IMR-90 (cell line): ENCODE results near the gene MGA. TPM values are rescaled to one million over a fixed set of nuclear protein-coding genes. Genes with fewer than 3 reads are reported as not detected.

Experiments
- ATAC-seq: fragments of 200-7000 bp; cut with Tn5 transposase; 2 replicates; pipeline ENCODE4 v1.9.1; 2020; ENCODE audit warnings: low read depth, mild to moderate bottlenecking, moderate library complexity
- BruUV-seq: library from RNA; stranded (reverse); fragments of 400-500 nt; replicated peaks from 2 replicates; lab custom pipeline; 2021; lab: Mats Ljungman, UMichigan
- CTCF ChIA-PET: fragments of 300-600 bp; formaldehyde crosslinking; extraction: SDS; loops from one replicate; lab custom pipeline; 2021; ENCODE audit warnings: antibody characterized with exemption; lab: Yijun Ruan, JAX
- POLR2A ChIA-PET: fragments of 300-600 bp; sonication (Branson Sonifier 250); formaldehyde crosslinking; loops from one replicate; lab custom pipeline; 2022; ENCODE audit warnings: antibody characterized with exemption; ENCODE audit not compliant: unreplicated experiment; lab: Charles Lee
- DNase-seq: peaks from one replicate; pipeline ENCODE4 v3.0.0; 2013
- H2AFZ ChIP-seq: replicated peaks from 2 replicates; pipeline ENCODE3; 2013; ENCODE audit warnings: low read length, mild to moderate bottlenecking; ENCODE audit not compliant: poor library complexity
- H2AK5ac ChIP-seq: 2 replicates; pipeline ENCODE4 v1.6.1; 2013; ENCODE audit warnings: low read depth, low read length, inconsistent platforms
- H2AK9ac ChIP-seq: replicated peaks from 2 replicates; pipeline ENCODE3; 2013; ENCODE audit warnings: mild to moderate bottlenecking, low read depth, low read length, moderate library complexity; ENCODE audit not compliant: poor library complexity
- H2BK120ac ChIP-seq: 2 replicates; pipeline ENCODE4 v1.6.1; 2013; ENCODE audit warnings: low read depth, low read length, inconsistent platforms
- H2BK15ac ChIP-seq: 3 replicates; pipeline ENCODE4 v1.6.1; 2013; ENCODE audit warnings: low read depth, low read length, inconsistent platforms
- H2BK20ac ChIP-seq: 2 replicates; pipeline ENCODE4 v1.6.1; 2013; ENCODE audit warnings: low read depth, mild to moderate bottlenecking, inconsistent platforms, low read length, moderate library complexity
- H2BK5ac ChIP-seq: 2 replicates; pipeline ENCODE4 v1.6.1; 2013; ENCODE audit warnings: mild to moderate bottlenecking, low read depth, low read length, inconsistent platforms; ENCODE audit not compliant: poor library complexity, severe bottlenecking
- H3K14ac ChIP-seq: replicated peaks from 2 replicates; pipeline ENCODE4 v1.6.1; 2013; ENCODE audit warnings: low read depth, low read length, inconsistent platforms
- H3K18ac ChIP-seq: 2 replicates; pipeline ENCODE4 v1.6.1; 2013; ENCODE audit warnings: low read depth, low read length, control low read depth
- H3K23ac ChIP-seq: 2 replicates; pipeline ENCODE4 v1.6.1; 2013; ENCODE audit warnings: low read depth, low read length, inconsistent platforms
- H3K27ac ChIP-seq: 2 replicates; pipeline ENCODE4 v1.5.1; 2013; ENCODE audit warnings: mild to moderate bottlenecking, control low read depth, low read length; ENCODE audit not compliant: insufficient read depth
- H3K27me3 ChIP-seq: 2 replicates; pipeline ENCODE4 v1.6.1; 2013; ENCODE audit warnings: low read length; ENCODE audit not compliant: control insufficient read depth, insufficient read depth
- H3K36me3 ChIP-seq: 2 replicates; pipeline ENCODE4 v1.6.1; 2013; ENCODE audit warnings: low read length, mixed read lengths; ENCODE audit not compliant: control insufficient read depth, insufficient read depth
- H3K4ac ChIP-seq: 2 replicates; pipeline ENCODE4 v1.6.1; 2013; ENCODE audit warnings: low read depth, low read length, inconsistent platforms
- H3K4me1 ChIP-seq: 2 replicates; pipeline ENCODE4 v1.6.1; 2013; ENCODE audit warnings: low read length, mixed read lengths; ENCODE audit not compliant: control insufficient read depth, insufficient read depth
- H3K4me2 ChIP-seq: 2 replicates; pipeline ENCODE4 v1.6.1; 2013; ENCODE audit warnings: low read depth, mild to moderate bottlenecking, control low read depth, low read length, moderate library complexity
- H3K4me3 ChIP-seq: 2 replicates; pipeline ENCODE4 v1.5.1; 2013; ENCODE audit warnings: low read depth, mild to moderate bottlenecking, control low read depth, low read length, moderate library complexity; ENCODE audit not compliant: insufficient read depth
- H3K56ac ChIP-seq: 2 replicates; pipeline ENCODE4 v1.6.1; 2013; ENCODE audit warnings: low read length, inconsistent platforms; ENCODE audit not compliant: insufficient read depth; ENCODE audit errors: extremely low read depth
- H3K79me1 ChIP-seq, 2 experiments: 2 replicates each; pipeline ENCODE4 v1.6.1; 2013; ENCODE audit warnings: low read length in 2 of 2, inconsistent platforms in 1 of 2, low read depth in 1 of 2
- H3K9ac ChIP-seq: 2 replicates; pipeline ENCODE4 v1.6.1; 2013; ENCODE audit warnings: low read depth, low read length, control low read depth
- H3K9me1 ChIP-seq: 2 replicates; pipeline ENCODE4 v1.6.1; 2013; ENCODE audit warnings: low read length, inconsistent platforms; ENCODE audit not compliant: insufficient read depth
- H3K9me3 ChIP-seq: 2 replicates; pipeline ENCODE4 v1.6.1; 2013; ENCODE audit warnings: low read length; ENCODE audit not compliant: control insufficient read depth, insufficient read depth
- H4K20me1 ChIP-seq: 2 replicates; pipeline ENCODE4 v1.6.1; 2013; ENCODE audit warnings: low read length, inconsistent platforms; ENCODE audit not compliant: insufficient read depth
- H4K5ac ChIP-seq: 2 replicates; pipeline ENCODE4 v1.6.1; 2013; ENCODE audit warnings: mild to moderate bottlenecking, low read depth, low read length, control low read depth
- H4K8ac ChIP-seq, 2 experiments: 2 replicates each; pipeline ENCODE4 v1.6.1; 2013; ENCODE audit warnings: low read depth in 2 of 2, low read length in 2 of 2, control low read depth in 1 of 2, inconsistent platforms in 1 of 2
- H4K91ac ChIP-seq: 2 replicates; pipeline ENCODE4 v1.6.1; 2013; ENCODE audit warnings: low read depth, low read length, inconsistent platforms; ENCODE audit not compliant: insufficient read depth
- CEBPB ChIP-seq: IDR thresholded peaks from 2 replicates; pipeline ENCODE4 v1.6.1; 2012; ENCODE audit warnings: low read depth, low read length, improper control_type of control experiment
- CHD1 ChIP-seq: IDR thresholded peaks from 2 replicates; pipeline ENCODE4 v1.6.1; 2012; ENCODE audit warnings: low read depth, low read length, improper control_type of control experiment
- ELK1 ChIP-seq: fragments of 150-350 bp; IDR thresholded peaks from 2 replicates; pipeline ENCODE4 v1.6.1; 2016; ENCODE audit warnings: low read depth, mild to moderate bottlenecking, low read length, moderate library complexity, borderline replicate concordance
- FOS ChIP-seq: fragments of 150-350 bp; IDR thresholded peaks from 2 replicates; pipeline ENCODE4 v1.6.1; 2016; ENCODE audit warnings: low read depth, low read length
- MAFK ChIP-seq: IDR thresholded peaks from 2 replicates; pipeline ENCODE4 v1.6.1; 2012; ENCODE audit warnings: low read depth, low read length, improper control_type of control experiment
- MXI1 ChIP-seq: IDR thresholded peaks from 2 replicates; pipeline ENCODE4 v1.6.1; 2012; ENCODE audit warnings: low read depth, mild to moderate bottlenecking, low read length, moderate library complexity, borderline replicate concordance
- NFE2L2 ChIP-seq: fragments of 150-350 bp; IDR thresholded peaks from 2 replicates; pipeline ENCODE4 v1.6.1; 2016; ENCODE audit warnings: low read depth, mild to moderate bottlenecking, low read length
- POLR2A ChIP-seq: IDR thresholded peaks from 2 replicates; pipeline ENCODE4 v1.6.1; 2012; ENCODE audit warnings: mild to moderate bottlenecking, low read depth, low read length
- RAD21 ChIP-seq: IDR thresholded peaks from 2 replicates; pipeline ENCODE4 v1.6.1; 2012; ENCODE audit warnings: low read length, improper control_type of control experiment
- RCOR1 ChIP-seq: IDR thresholded peaks from 2 replicates; pipeline ENCODE4 v1.6.1; 2012; ENCODE audit warnings: mild to moderate bottlenecking, low read length, improper control_type of control experiment; ENCODE audit not compliant: insufficient replicate concordance
- RFX5 ChIP-seq: IDR thresholded peaks from 2 replicates; pipeline ENCODE4 v1.8.0; 2012; ENCODE audit warnings: low read depth, mild to moderate bottlenecking, low read length, moderate library complexity
- USF2 ChIP-seq: fragments of 150-350 bp; IDR thresholded peaks from 2 replicates; pipeline ENCODE4 v1.6.1; 2017; ENCODE audit warnings: mild to moderate bottlenecking, antibody characterized with exemption, low read length, low read depth
- WGBS, 2 experiments: methylation state at CpG; one replicate each; pipeline versions ENCODE4 v1.1.5 to v1.1.7; 2013; ENCODE audit warnings: missing lambda C conversion rate in 2 of 2; ENCODE audit not compliant: insufficient read length in 1 of 2; ENCODE audit errors: extremely low coverage in 2 of 2; 5-methylcytosine and 5-hydroxymethylcytosine counted together
- dilution Hi-C: fragments of 300-500 bp; cut with HindIII; formaldehyde crosslinking; loops from one replicate; pipeline ENCODE4 v1.14.3; 2018; ENCODE audit warnings: low sequenced_read_pairs; ENCODE audit not compliant: unreplicated experiment
- in situ Hi-C: fragments of 300-500 bp; cut with MboI; formaldehyde crosslinking; loops from 3 replicates; pipeline ENCODE4 v1.14.3; 2019; ENCODE audit warnings: low sequenced_read_pairs, inconsistent platforms, mixed read lengths
- intact Hi-C: fragments of 100-400 bp; cut with micrococcal nuclease; formaldehyde crosslinking; loops from 2 replicates; pipeline ENCODE4 v1.10.0; 2022
- polyA plus RNA-seq, 3 experiments: library from polyadenylated mRNA; depleted of rRNA; stranded (reverse); fragments of >200 nt; gene quantifications; 2 replicates each; pipeline ENCODE4 v1.2.3, GENCODE V29; 2012; ENCODE audit warnings: low replicate concordance in 1 of 3
- total RNA-seq: library from RNA; depleted of rRNA; stranded (reverse); fragments of >200 nt; gene quantifications from 2 replicates; pipeline ENCODE4 v1.2.3, GENCODE V29; 2012
- TF ChIP-seq, protein P1 (sequence below): conservative IDR thresholded peaks from 2 replicates; pipeline ENCODE4 v1.5.1; 2012; ENCODE audit warnings: mild to moderate bottlenecking, low read depth, low read length, improper control_type of control experiment

Gene MGA
- total and polyA plus RNA-seq, 2 of the 4 experiments (the other 2 are of a cell fraction), result 3.2 to 38.0 TPM

DNA sequence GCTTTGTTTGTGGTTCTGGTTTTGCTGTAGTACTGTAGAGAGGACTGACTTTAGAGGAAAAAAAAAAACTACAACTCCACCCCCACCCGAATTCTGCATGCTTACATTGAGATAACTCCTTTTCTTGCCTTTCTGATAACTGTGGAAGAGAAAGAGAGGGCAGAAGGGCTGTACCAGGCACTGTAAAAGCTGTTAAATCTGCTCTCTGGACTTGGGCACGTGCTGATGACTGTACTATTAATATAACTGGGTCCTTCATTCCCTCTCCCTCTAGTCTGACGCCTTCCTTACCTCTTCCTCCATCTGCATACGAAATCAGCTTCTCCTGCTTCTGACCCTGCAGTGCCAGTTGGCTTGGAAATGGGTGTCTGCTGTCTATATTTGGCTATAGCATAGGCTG is 129.0 kb downstream of the MGA start:
- intact Hi-C loops, result no loop called here
- BruUV-seq, result no TSS peak
- Histone ChIP-seq H3K9me1 (peaks cover 29% of the 10 kb centered on the region), H2BK20ac (0 out of 2 replicates have a peak overlapping the region, but pooled peaks have one; percentile 5), H3K4me1 (peaks cover 14% of the 10 kb centered on the region), H2BK120ac (no peak overlapping the region), H2AFZ (no peak overlapping the region), H4K20me1 (0 out of 2 replicates have a peak, but pooled peaks cover 3% of the 10 kb centered on the region), H3K4me3 (no peak overlapping the region), H3K9ac (no peak overlapping the region; the same call in 1 of the 2 replicates), H3K56ac (no peak overlapping the region), H3K36me3 (no peaks in the 10 kb centered on the region), H4K8ac (0 out of 4 replicates have a peak overlapping the region, but pooled peaks of 1 of the 2 experiments have one; percentile 30), H3K79me1 (peaks cover 40 to 74% of the 10 kb centered on the region in 2 experiments), H3K23ac (peak overlapping the region; percentile 20; the same call in 1 of the 2 replicates), H3K14ac (no peak overlapping the region), H3K27ac (no peak overlapping the region), H3K9me3 (no peaks in the 10 kb centered on the region), H2AK9ac (no peak overlapping the region), H2BK5ac (no peak overlapping the region), H2BK15ac (no peak overlapping the region; the same call in 2 of the 3 replicates), H2AK5ac (peak overlapping the region; percentile 55), H3K4ac (peak overlapping the region; percentile 54), H4K5ac (no peak overlapping the region), H3K18ac (no peak overlapping the region), H3K27me3 (no peaks in the 10 kb centered on the region), H4K91ac (0 out of 2 replicates have a peak overlapping the region, but pooled peaks have one; percentile 10), H3K4me2 (no peak overlapping the region)
- DNase-seq, result no peak
- POLR2A ChIA-PET, result interaction anchor here (0.6 kb wide), 1 partner anchor 20 kb away, joined by 4 read pairs; no protein-coding TSS in a partner anchor
- in situ Hi-C loops, result no loop called here
- no peak for TF ChIP-seq MXI1
- TF ChIP-seq ELK1, result no peak
- TF ChIP-seq, protein P1, sequence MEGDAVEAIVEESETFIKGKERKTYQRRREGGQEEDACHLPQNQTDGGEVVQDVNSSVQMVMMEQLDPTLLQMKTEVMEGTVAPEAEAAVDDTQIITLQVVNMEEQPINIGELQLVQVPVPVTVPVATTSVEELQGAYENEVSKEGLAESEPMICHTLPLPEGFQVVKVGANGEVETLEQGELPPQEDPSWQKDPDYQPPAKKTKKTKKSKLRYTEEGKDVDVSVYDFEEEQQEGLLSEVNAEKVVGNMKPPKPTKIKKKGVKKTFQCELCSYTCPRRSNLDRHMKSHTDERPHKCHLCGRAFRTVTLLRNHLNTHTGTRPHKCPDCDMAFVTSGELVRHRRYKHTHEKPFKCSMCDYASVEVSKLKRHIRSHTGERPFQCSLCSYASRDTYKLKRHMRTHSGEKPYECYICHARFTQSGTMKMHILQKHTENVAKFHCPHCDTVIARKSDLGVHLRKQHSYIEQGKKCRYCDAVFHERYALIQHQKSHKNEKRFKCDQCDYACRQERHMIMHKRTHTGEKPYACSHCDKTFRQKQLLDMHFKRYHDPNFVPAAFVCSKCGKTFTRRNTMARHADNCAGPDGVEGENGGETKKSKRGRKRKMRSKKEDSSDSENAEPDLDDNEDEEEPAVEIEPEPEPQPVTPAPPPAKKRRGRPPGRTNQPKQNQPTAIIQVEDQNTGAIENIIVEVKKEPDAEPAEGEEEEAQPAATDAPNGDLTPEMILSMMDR, result no peak
- TF ChIP-seq CEBPB, result no peak
- no peak for TF ChIP-seq RCOR1
- no peak for TF ChIP-seq USF2
- TF ChIP-seq MAFK, result no peak
- TF ChIP-seq RFX5, result no peak
- TF ChIP-seq RAD21, result no peak
- TF ChIP-seq POLR2A, result no peak
- no peak for TF ChIP-seq CHD1
- TF ChIP-seq FOS, result no peak
- TF ChIP-seq NFE2L2, result no peak
- whole genome bisulfite sequencing, 2 experiments, result no CpG with 5 or more reads among the region's 4 CpGs
- dilution Hi-C loops, result no loop called here
- no peak for ATAC-seq
- CTCF ChIA-PET, result interaction anchor here (0.6 to 1.6 kb wide), 2 partner anchors 13 to 15 kb away, joined by 4 read pairs; partner anchors contain the start of gene MAPKBP1
